Fibroblast of skin of abdomen (primary cell): ENCODE measurements around the gene GPC3. TPM values are rescaled to one million over a fixed set of nuclear protein-coding genes. Genes with fewer than 3 reads are reported as not detected.
"Not testable (repeated sequence)": the region's sequence is repeated elsewhere in the genome, so short reads cannot be mapped to it uniquely, and the experiment has no call there.

Experiments
- DNase-seq: peaks from one replicate; pipeline ENCODE4 v3.0.0-alpha.2; 2013
- polyA plus RNA-seq, 2 experiments: library from polyadenylated mRNA; unstranded; fragments of 120-200 nt; gene quantifications; one replicate each; pipeline ENCODE4 v1.2.1, GENCODE V29; 2013; ENCODE audit not compliant: insufficient read length in 2 of 2

GPC3 gene
- polyA plus RNA-seq (2013, experiment 1 of 2; ENCODE audit: insufficient read length), result 4.7 TPM
- 3.6 TPM for polyA plus RNA-seq (2013, experiment 2 of 2; ENCODE audit: insufficient read length)

- peak; percentile 62 for DNase-seq
Measured at GRCh38 chrX:133985164-133985966, at the start of gene GPC3. Gene GPC3, minus strand, starts transcription at chrX:133985594.

GRCh38 chrX:134032441-134032840 lies 47.0 kb upstream of the GPC3 start:
- DNase-seq, result no peak

- peak; percentile 49 for DNase-seq
Measured at GRCh38 chrX:134026565-134027311, 41.3 kb upstream of the GPC3 start.

DNA sequence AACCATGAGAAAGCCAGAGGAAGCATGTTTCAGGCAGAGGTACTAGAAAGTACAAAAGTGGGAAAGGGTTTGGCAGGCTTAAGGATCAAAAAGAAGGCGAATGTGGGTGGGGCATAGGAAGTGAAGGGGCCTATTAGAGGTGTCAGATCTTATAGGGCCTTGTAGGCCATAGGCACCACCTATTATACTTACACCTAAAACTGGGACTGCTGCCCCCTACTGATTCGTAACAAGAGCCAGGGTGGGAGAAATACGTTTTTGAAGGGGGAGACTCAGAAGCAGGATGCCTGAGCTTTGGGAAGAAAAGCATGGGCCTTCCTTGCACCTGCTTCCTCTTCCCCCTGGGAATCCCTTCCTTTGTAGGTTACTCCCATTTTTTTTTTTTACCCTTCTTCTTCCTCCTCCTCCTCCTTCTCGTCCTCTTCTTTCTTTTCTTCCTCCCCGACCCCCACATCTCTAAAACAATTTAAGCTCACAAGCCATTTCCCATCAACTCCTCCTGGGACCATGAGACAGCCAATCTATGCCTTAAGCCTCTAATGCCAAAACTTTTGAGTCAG lies 40.7 kb upstream of the GPC3 start:
- no peak for DNase-seq

GRCh38 chrX:134024686-134025377 lies 39.4 kb upstream of the GPC3 start:
- DNase-seq, result no peak

DNA sequence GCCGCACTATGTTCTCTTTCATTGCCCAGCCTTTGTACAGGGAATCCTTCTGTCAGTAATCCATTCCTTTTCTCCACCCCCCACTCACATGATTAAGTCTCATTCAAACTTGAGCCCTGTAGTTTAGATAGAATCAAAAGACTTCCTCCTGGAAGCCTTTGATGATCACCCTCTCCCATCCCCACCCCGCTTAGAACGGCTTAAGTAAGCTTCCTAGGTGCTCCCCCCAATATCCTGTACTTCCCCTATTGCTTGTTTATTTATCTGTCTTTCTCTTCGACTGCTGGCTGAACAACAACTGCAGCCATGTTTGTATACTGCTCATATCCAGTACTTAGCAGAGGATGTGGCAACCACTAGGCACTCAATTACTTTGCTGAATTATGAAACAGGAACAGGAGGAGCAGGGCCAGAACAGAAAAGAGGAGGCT lies 38.5 kb upstream of the GPC3 start:
- DNase-seq, result no peak

- DNase-seq, result no peak
Measured at GRCh38 chrX:134020910-134021309, 35.5 kb upstream of the GPC3 start.

GRCh38 chrX:134019567-134020206 lies 34.3 kb upstream of the GPC3 start:
- no peak for DNase-seq

DNA sequence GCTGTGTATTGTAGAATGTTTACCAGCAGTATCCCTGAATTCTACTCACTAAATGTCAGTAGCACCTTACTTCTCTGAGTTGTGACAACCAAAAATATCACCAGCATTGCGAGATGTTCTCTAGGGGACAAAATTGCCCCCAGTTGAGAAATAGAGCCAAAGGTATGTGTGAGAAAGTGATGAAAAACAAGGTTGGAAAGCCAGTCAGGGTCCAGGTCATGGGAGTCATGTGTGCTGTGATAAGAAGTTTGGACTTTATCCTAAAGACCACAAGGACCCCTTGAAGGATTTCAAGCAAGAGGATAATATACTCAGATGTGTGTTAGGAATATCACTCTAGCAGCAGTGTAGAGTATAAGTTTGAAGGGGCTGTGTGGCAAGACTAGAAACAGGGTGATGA lies 30.9 kb upstream of the GPC3 start:
- DNase-seq, result not testable (repeated sequence)

GRCh38 chrX:134015510-134015909 lies 30.1 kb upstream of the GPC3 start:
- not testable (repeated sequence) for DNase-seq

DNA sequence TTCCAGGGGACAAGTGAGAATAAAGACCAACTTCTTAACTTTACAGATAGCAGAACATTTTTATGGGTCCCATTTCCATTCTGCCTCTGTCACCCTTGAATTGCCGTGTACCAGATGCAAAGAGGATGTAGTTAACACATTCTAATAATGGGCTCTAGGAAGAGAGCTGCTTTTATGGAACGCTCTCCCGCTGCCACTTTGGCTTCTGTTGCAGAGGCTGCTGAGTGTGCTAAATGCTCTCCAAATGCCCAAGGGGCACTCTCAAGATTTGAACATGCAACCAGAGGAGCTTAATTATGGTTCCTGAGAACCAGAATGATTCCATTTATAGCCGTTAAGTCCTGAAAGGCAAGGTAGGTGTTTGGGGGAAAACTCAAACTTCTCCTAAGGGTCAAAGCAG lies 28.1 kb upstream of the GPC3 start:
- no peak for DNase-seq

DNA sequence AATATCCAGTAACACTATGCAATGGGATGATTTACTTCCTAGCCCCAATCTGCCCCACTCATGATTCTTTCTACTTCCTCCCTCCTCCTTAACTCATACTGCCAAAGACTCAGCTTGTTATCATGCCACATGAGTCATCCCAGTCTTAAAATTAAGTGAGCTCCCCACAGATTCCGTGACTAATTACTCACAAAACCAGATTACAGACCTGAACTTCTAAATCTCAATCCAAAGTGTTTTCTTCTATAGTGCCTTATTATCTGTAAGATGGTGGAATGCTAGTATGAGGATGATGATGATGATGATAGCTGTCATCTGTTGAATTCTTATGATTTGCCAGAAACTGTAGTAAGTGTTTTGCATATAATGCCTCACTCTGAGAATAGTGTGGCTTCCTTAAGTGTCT lies 27.7 kb upstream of the GPC3 start:
- DNase-seq, result peak; percentile 66

GRCh38 chrX:134010690-134011089 lies 25.3 kb upstream of the GPC3 start:
- DNase-seq, result no peak

DNA sequence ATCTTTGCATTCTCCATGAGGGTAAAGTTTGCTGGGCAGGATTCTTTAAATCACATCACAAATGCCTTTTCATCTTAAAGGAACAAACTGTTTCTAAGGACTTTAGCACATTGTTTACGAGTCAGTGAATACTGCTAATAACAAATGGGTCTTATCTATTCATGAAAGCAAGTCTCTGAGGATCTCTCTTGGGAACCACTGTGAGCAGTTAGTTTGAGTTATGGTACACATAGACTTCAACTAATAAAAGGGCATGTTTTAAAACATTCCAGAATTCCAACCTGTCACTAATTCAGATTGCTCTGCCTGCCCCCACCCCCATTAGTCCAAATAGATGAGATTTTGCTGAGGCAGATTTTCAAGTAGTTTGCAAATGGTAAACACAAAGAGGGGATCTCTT lies 22.3 kb upstream of the GPC3 start:
- DNase-seq, result no peak

DNA sequence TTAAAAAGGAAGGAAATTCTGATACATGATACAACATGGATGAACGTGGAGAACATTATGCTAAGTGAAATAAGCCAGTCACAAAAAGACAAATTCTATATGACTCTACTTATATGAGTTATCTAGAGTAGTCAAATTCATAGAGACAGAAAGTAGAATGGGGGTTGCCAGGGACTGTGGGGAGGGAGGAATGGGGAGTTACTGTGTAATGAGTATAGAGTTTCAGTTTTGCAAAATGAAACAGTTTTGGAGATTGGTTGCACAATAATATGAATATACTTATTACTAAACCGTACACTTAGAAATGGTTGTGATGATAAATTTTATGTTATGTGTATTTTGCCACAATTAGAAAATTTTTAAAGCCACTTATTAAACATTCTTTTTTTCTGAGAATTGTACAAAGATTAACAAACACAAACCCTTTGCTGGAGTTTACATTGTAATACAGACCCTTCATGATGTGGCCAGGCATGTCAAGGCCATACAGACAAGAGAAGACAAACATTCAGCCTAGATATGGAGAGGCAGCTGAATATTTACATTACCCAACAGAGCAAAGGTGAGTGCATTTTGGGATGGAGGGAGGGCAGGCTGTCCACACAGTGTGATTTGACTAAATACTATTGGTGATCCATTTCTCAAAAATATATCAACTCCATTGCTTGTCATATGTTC lies 21.2 kb upstream of the GPC3 start:
- no peak for DNase-seq

DNA sequence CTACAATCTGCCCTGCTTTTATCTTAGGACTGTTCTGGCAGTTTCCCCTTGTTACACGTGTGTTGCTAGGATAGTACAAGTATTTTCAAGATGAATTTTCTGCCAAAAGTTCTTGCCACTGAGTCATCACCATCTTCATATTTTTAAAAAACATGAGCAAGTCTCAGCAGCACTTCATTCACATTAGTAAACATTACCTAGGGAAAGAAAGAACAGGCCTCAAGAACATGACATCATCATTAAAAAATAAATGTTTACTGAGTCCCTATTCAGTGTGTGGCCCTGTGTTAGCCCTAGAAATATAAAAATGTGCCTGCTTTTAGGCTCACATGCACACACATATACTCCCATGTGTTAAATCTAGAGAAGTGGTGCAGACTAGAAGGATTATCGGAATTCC lies 18.7 kb upstream of the GPC3 start:
- DNase-seq, result peak; percentile 77

GRCh38 chrX:134002921-134003615 lies 17.7 kb upstream of the GPC3 start:
- DNase-seq, result no peak

DNA sequence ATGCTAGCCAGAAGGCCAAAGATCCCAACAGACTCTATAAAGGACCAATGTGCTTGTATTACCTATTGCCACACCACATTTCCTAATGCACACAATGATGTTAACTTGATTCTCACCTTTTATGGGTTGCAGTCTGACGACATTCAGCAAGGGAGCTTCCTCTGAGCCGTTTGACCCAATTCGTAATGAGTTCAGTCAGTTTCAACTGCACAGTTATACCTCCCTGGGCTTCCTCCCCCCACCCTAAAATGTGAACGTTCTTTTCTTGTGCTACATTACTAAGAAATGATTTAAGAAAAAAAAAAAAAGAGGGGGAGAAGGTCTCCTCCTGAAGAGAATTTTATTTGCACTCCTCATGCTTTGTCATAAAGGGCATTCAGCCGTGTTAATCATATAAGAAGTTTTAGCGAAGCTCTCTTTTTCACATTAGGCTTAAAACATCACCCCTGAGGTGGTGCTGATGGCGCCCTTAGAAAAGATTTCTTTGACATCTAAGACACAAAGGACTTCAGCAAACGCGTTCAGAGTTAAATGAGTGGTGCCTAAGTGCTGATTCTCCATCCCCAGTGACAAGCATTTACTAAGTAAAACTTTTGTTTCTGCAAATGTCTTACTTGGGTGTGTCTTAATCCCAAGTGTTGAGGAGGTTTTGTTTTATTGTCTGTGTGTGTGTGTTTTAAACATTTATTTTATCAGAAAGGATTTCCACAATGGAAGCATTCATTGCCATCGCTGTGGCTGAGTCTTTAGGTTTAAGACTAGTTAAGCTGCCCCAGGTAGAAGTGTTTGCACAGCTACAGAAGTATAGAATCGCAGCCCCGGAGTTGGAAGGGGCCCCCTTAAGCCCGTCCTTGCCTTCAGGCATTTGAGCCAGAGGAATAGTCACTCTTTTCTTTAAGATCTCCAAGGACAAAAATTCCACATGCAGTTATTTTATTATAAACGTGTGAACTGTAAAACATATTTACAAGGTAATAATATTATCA lies 15.2 kb upstream of the GPC3 start:
- no peak for DNase-seq

- peak; percentile 75 for DNase-seq
Measured at GRCh38 chrX:133999031-133999705, 13.8 kb upstream of the GPC3 start.
